ENCODE data around the gene USF1. TPM values are rescaled to one million over a fixed set of nuclear protein-coding genes. Genes with fewer than 3 reads are reported as not detected.
"Not testable (repeated sequence)": the region's sequence is repeated elsewhere in the genome, so short reads cannot be mapped to it uniquely, and the experiment has no call there.

Gene USF1
- total RNA-seq, 2 donors from 2014 or later, result 32.7 to 46.5 TPM

DNA sequence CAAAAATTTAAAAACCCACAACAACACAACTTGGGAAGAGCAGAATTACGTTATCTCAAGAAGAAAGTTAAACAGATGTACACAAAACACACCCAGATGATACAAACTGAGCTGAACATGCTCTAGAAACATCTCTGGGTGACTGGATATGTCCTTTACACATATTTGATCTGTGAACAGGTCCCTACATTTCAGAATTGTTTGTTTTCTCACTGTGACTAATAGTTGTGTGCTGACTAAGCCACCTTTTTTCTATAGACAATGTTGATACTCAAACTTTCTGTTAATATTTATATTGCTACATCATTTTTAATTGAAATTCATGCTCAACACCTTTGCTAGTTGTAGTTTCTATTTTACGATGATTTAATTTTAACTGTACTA is 23.8 kb downstream of the USF1 start:
- DNase-seq (no peak), ATAC-seq (no peak)
- Histone ChIP-seq H3K27me3 (no peaks in the 10 kb centered on the region), H3K4me1 (peaks cover 48% of the 10 kb centered on the region), H3K36me3 (replicated peaks in 1 of 2; ENCODE audit: insufficient read depth in 1 of 2, low read depth in 2 of 2) (no peaks in the 10 kb centered on the region), H3K4me3 (no peak overlapping the region), H3K27ac (peak overlapping the region in 3 of 4 donors; percentile 76 to 98 (median 91)), H3K9me3 (no peaks in the 10 kb centered on the region)
- TF ChIP-seq, protein P1, sequence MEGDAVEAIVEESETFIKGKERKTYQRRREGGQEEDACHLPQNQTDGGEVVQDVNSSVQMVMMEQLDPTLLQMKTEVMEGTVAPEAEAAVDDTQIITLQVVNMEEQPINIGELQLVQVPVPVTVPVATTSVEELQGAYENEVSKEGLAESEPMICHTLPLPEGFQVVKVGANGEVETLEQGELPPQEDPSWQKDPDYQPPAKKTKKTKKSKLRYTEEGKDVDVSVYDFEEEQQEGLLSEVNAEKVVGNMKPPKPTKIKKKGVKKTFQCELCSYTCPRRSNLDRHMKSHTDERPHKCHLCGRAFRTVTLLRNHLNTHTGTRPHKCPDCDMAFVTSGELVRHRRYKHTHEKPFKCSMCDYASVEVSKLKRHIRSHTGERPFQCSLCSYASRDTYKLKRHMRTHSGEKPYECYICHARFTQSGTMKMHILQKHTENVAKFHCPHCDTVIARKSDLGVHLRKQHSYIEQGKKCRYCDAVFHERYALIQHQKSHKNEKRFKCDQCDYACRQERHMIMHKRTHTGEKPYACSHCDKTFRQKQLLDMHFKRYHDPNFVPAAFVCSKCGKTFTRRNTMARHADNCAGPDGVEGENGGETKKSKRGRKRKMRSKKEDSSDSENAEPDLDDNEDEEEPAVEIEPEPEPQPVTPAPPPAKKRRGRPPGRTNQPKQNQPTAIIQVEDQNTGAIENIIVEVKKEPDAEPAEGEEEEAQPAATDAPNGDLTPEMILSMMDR (IDR thresholded peaks at IDR 0.05), result no peak
- no peak for TF ChIP-seq POLR2A (IDR thresholded peaks at IDR 0.05)
- intact Hi-C loops (cut with DNase I), result no loop called here
- WGBS, 2 donors, result 66 to 84% methylated on average over 2 of the region's 2 CpGs

DNA sequence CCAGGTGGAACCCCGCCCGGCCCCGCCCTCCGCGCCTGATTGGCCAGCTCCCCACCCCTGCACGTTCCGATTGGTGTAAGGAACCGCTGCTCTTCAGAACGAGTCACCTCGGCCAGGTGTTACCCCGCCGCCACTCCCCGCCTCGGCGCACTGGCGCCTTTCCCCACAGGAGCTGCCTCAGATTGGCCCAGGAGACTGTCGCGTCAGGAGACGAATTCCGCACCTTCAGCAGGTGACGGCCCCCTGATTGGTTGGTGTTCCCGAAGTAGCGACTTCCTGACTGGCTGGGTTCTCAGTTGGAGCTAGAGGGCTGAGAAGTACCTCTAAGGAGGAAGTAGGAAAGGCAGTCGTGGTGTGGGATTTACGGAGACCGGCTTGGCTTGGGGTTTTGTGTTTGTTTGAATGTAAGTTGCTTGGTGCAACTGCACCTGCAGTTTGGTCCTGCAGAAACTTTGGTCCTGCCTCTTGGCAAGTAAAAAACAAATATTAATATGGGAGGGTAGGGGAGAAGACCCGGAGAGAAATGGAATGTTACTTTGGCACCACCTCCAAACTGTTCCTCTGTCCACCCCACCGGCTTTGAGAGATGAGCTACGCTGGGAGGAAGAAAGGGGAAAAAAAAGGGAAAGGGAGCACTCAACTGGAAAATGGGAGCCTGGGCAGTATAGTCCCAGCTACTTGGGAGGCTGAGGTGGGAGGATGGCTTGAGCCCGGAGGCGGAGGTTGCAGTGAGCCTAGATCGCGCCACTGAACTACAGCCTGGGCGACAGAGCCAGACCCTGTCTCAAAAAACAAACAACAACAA is 24.4 kb downstream of the USF1 start:
- no peaks in the 10 kb centered on the region for H3K36me3 ChIP-seq (replicated peaks in 1 of 2; ENCODE audit: insufficient read depth in 1 of 2, low read depth in 2 of 2)
- H3K4me1 ChIP-seq, result peaks cover 49% of the 10 kb centered on the region
- intact Hi-C loops (cut with DNase I), result no loop called here
- whole genome bisulfite sequencing, 2 donors, result 10 to 31% methylated on average over 11 to 34 of the region's 34 CpGs
- H3K4me3 ChIP-seq, result peak overlapping the region; percentile 36 to 83
- no peaks in the 10 kb centered on the region for H3K27me3 ChIP-seq
- H3K27ac ChIP-seq, result peak overlapping the region; percentile 85 to 98 (median 91)
- ATAC-seq (peak; percentile 97), DNase-seq (peak; percentile 99)
- TF ChIP-seq POLR2A (IDR thresholded peaks at IDR 0.05), result peak; percentile 77 to 99 (median 98)
- TF ChIP-seq, protein P1 (IDR thresholded peaks at IDR 0.05), result peak in 1 of 7 experiments; percentile 3
- H3K9me3 ChIP-seq, result no peaks in the 10 kb centered on the region

DNA sequence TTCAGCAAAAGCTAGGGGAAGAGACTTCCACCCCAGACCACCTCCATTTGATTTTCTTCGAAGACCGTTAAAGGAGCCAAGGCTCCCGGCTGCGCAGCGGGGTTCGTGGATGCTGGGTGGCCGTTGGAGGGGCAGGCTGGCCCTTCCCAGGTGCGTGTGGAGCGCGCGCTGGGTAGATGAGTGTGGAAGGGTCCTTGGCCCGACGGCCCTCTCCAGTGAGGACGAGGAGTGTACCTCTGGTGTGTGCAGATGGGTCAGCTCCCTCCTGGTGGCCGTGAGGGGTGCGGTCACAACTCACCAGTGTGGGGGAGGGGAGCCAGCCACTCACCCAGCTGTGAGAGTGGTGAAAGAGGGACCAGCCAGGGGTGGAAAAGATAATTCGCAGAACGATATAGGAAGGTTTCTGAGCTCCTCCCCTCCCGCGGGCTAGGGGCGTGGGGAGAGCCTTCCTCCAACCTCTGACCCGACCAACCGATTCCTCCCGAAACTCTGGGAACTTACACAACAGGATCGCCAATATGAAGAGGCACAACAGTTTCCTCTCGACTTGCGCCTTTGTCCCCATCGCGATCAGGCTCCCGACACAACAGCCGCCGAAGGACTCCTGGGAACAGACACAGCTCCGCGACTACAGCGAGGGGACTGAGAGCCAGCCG is 25.1 kb downstream of the USF1 start, which contains the start of gene F11R:
F11R (minus strand) TSS at position 644 of the 656 bp plus-strand sequence; CDS start at position 565, 79 bp downstream.
- peak within 1 kb of the TSS; percentile 51 to 83 for H3K4me3 ChIP-seq
- WGBS, 2 donors, result 1 to 2% methylated on average over 30 to 36 of the region's 36 CpGs
- H3K9me3 ChIP-seq, result no peaks in the 10 kb centered on the region
- peak; percentile 38 for ATAC-seq
- intact Hi-C loops (cut with DNase I), result no loop called here
- H3K4me1 ChIP-seq, result peaks cover 53% of the 10 kb centered on the region
- H3K36me3 ChIP-seq (replicated peaks in 1 of 2; ENCODE audit: insufficient read depth in 1 of 2, low read depth in 2 of 2), result no peaks in the 10 kb centered on the region
- no peaks in the 10 kb centered on the region for H3K27me3 ChIP-seq
- H3K27ac ChIP-seq, result peak within 1 kb of the TSS; percentile 85 to 98 (median 91)
- TF ChIP-seq, protein P1 (IDR thresholded peaks at IDR 0.05), result peak in 4 of 7 experiments; percentile 45 to 61 (median 55)
- TF ChIP-seq POLR2A (IDR thresholded peaks at IDR 0.05), result peak; percentile 70 to 93 (median 93)
- peak; percentile 63 to 71 (median 68) for DNase-seq

DNA sequence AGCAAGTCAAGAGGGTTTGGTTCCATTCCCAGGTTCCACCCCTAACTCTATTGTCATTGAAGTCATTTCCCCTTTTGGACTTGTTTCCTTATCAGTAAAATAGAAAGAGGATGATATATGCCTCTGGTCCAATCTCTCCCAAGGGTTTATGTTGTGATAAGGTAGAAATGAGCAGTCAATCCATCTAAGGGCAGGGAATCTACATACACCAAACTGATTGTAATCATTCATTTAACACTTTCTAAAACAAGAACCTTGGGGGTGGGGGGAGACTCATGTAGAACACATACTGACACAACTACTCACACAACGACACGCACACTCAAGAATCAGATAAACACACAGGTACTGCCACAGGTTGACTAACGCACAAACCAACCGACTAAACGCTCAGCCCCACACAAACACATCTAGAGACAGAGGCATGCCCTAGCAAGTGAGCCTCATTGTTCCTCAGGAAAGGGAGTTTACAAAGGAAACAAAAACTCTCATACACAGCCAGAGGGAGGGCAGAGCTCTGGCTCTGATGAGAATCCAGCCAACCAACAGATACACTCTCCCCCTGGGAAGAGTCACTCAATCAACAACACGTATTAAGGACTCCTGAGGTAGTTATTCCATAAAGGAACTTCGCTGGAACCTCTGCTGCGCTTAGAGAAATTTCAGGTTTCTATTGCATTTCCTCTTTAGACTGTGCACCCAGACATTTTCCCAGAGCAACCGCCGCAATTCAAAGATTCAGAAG is 25.9 kb downstream of the USF1 start:
- peak overlapping the region; percentile 83 to 98 (median 91) for H3K27ac ChIP-seq
- TF ChIP-seq, protein P1 (IDR thresholded peaks at IDR 0.05), result no peak
- TF ChIP-seq POLR2A (IDR thresholded peaks at IDR 0.05), result no peak
- H3K4me3 ChIP-seq, result peak overlapping the region; percentile 51 to 83
- ATAC-seq, result no peak
- peaks cover 54% of the 10 kb centered on the region for H3K4me1 ChIP-seq
- no peaks in the 10 kb centered on the region for H3K27me3 ChIP-seq
- WGBS, 2 donors, result 4 to 6% methylated on average over 10 of the region's 10 CpGs
- H3K9me3 ChIP-seq, result no peaks in the 10 kb centered on the region
- DNase-seq, result peak in 1 of 4 donors; percentile 10
- intact Hi-C loops (cut with DNase I), result no loop called here
- H3K36me3 ChIP-seq (replicated peaks in 1 of 2; ENCODE audit: insufficient read depth in 1 of 2, low read depth in 2 of 2), result no peaks in the 10 kb centered on the region

DNA sequence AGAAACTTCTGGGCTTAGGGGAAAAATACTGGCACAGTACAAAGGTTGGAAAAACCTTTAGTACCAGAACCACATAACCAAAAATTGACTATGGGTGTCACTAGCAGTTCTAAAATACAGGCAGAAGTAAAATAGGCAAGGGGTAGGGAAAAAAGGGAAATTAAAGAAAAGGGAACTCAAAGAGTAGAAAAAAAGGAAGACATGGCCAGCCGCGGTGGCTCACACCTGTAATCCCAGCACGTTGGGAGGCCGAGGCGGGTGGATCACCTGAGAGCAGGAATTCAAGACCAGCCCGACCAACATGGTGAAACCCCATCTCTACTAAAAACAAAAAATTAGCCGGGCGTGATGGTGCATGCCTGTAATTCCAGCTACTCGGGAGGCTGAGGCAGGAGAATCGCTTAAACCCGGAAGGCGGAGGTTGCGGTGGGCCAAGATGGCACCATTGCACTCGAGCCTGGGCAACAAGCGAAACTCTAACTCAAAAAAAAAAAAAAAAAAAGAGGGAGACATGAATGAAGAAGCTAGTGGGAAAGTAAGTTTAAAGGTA is 26.6 kb downstream of the USF1 start:
- H3K4me1 ChIP-seq, result peaks cover 61% of the 10 kb centered on the region
- WGBS, 2 donors, result 87 to 91% methylated on average over 13 to 15 of the region's 15 CpGs
- intact Hi-C loops (cut with DNase I); DNase-seq; H3K4me3 ChIP-seq; H3K27me3 ChIP-seq; H3K9me3 ChIP-seq; ATAC-seq; H3K36me3 ChIP-seq (replicated peaks in 1 of 2; ENCODE audit: insufficient read depth in 1 of 2, low read depth in 2 of 2): not testable (repeated sequence)
- peak overlapping the region in 1 of 4 donors; percentile 98 for H3K27ac ChIP-seq
